SK-N-SH treated with all-trans-retinoic acid at 6 μM for 48 hours (cell line): Measurements from ENCODE around the gene SYNGR3.

Experiments used
- ATAC-seq: fragments of 200-7000 bp; cut with Tn5 transposase; 3 replicates; pipeline ENCODE4 v1.9.1; 2020; ENCODE audit warnings: mild to moderate bottlenecking, moderate library complexity
- ARNTL ChIP-seq: fragments of 450-650 bp; formaldehyde crosslinking; IDR thresholded peaks from 2 replicates; pipeline ENCODE4 v1.5.0; 2020; ENCODE audit warnings: low read depth, mild to moderate bottlenecking, moderate library complexity, borderline replicate concordance
- BACH2 ChIP-seq: fragments of 250-450 bp; sonication (Bioruptor Pico); IDR thresholded peaks from 2 replicates; pipeline ENCODE4 v1.9.0; 2021; ENCODE audit warnings: mild to moderate bottlenecking, borderline replicate concordance
- ESRRG ChIP-seq: fragments of 250-450 bp; sonication (Bioruptor Pico); IDR thresholded peaks from 2 replicates; pipeline ENCODE4 v1.6.1; 2021; ENCODE audit warnings: mild to moderate bottlenecking
- GLIS3 ChIP-seq: fragments of 250-450 bp; sonication (Bioruptor Pico); IDR thresholded peaks from 2 replicates; pipeline ENCODE4 v1.5.0; 2020; ENCODE audit warnings: mild to moderate bottlenecking, moderate library complexity
- ISL1 ChIP-seq: fragments of 250-450 bp; sonication (Bioruptor Pico); IDR thresholded peaks from 2 replicates; pipeline ENCODE4 v2.1.2; 2022; ENCODE audit warnings: mild to moderate bottlenecking, moderate library complexity
- OSR1 ChIP-seq: fragments of 250-450 bp; sonication (Bioruptor Pico); IDR thresholded peaks from 2 replicates; pipeline ENCODE4 v1.8.0; 2022; ENCODE audit warnings: moderate library complexity, mild to moderate bottlenecking, inconsistent platforms
- RARB ChIP-seq: fragments of 250-450 bp; sonication (Bioruptor Pico); IDR thresholded peaks from 2 replicates; pipeline ENCODE4 v1.8.0; 2021; ENCODE audit warnings: mild to moderate bottlenecking, moderate library complexity
- SNAI2 ChIP-seq: fragments of 250-450 bp; sonication (Bioruptor Pico); IDR thresholded peaks from 2 replicates; pipeline ENCODE4 v1.5.0; 2020; ENCODE audit warnings: mild to moderate bottlenecking, moderate library complexity
- TCF4 ChIP-seq: fragments of 250-450 bp; sonication (Bioruptor Pico); IDR thresholded peaks from 2 replicates; pipeline ENCODE4 v1.8.0; 2021; ENCODE audit warnings: mild to moderate bottlenecking, moderate library complexity, borderline replicate concordance
- ZC3H10 ChIP-seq: fragments of 250-450 bp; sonication (Bioruptor Pico); IDR thresholded peaks from 2 replicates; pipeline ENCODE4 v1.5.1; 2021; ENCODE audit warnings: mild to moderate bottlenecking, moderate library complexity
- ZFP3 ChIP-seq: fragments of 250-450 bp; sonication (Bioruptor Pico); IDR thresholded peaks from 2 replicates; pipeline ENCODE4 v1.5.0; 2020; ENCODE audit warnings: mild to moderate bottlenecking, moderate library complexity
- ZFP30 ChIP-seq: fragments of 450-650 bp; formaldehyde crosslinking; IDR thresholded peaks from 2 replicates; pipeline ENCODE4 v1.5.0; 2022; ENCODE audit warnings: mild to moderate bottlenecking, moderate library complexity
- ZNF565 ChIP-seq: fragments of 450-650 bp; formaldehyde crosslinking; conservative IDR thresholded peaks from 2 replicates; pipeline ENCODE4 v1.5.0; 2020; ENCODE audit warnings: low read depth, mild to moderate bottlenecking, moderate library complexity
- ZNF70 ChIP-seq: fragments of 450-650 bp; formaldehyde crosslinking; IDR thresholded peaks from 2 replicates; pipeline ENCODE4 v1.5.0; 2020; ENCODE audit warnings: mild to moderate bottlenecking, moderate library complexity
- ZNF8 ChIP-seq: fragments of 450-650 bp; formaldehyde crosslinking; IDR thresholded peaks from 2 replicates; pipeline ENCODE4 v1.5.0; 2020; ENCODE audit warnings: mild to moderate bottlenecking, moderate library complexity
- TF ChIP-seq, protein P1 (sequence below): fragments of 250-450 bp; sonication (Bioruptor Pico); IDR thresholded peaks from 2 replicates; pipeline ENCODE4 v1.5.0; 2020; ENCODE audit warnings: mild to moderate bottlenecking, moderate library complexity
- TF ChIP-seq, protein P2 (sequence below): fragments of 250-450 bp; sonication (Bioruptor Pico); IDR thresholded peaks from 2 replicates; pipeline ENCODE4 v1.8.0; 2021; ENCODE audit warnings: low read depth, mild to moderate bottlenecking, moderate library complexity, borderline replicate concordance
- TF ChIP-seq, protein P3 (sequence below): fragments of 250-450 bp; sonication (Bioruptor Pico); IDR thresholded peaks from 2 replicates; pipeline ENCODE4 v1.5.1; 2021; ENCODE audit warnings: mild to moderate bottlenecking, moderate library complexity
- TF ChIP-seq, protein P4 (sequence below): fragments of 250-450 bp; sonication (Bioruptor Pico); IDR thresholded peaks from 2 replicates; pipeline ENCODE4 v1.5.1; 2020; ENCODE audit warnings: low read depth, mild to moderate bottlenecking, moderate library complexity
- TF ChIP-seq, protein P5 (sequence below): fragments of 250-450 bp; sonication (Bioruptor Pico); IDR thresholded peaks from 2 replicates; pipeline ENCODE4 v1.8.0; 2020; ENCODE audit warnings: mild to moderate bottlenecking, moderate library complexity, borderline replicate concordance

The SYNGR3 gene

DNA sequence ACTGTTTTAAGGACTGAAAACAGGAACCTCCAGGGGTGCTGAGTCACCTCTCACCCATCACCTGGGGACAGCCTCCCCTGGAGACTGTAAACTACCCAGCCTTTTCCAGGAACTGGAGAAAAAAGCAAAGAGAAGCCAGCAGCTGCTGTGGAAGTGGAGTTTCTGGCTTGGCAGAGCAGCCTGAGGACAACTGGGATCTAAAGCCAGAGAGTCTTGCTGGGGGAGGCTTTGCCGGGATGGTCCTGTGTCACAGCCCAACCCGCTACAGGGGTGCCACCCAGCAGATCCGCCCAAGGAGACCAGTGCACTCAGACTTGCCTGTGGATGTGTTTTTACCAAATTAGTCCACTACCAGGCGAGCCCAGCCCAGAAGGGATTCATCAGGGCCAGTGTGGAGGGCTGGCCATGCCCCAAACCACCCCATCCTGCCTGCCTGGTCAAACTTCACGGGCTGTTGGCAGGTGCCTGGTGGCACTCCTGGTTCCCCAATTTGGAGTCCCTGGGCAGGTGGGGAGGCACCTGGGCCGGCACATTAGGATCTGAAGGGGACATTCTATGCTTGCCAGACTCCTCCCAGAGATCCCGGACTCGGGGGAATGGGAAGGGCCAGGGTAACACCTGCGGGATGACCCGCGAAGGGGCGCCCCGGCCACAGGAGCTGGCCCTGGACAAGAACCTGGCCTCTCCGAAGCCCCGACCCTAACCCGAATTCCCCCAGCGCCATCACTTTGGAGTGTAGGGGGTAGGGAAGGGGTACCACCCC is 47.5 kb upstream of the SYNGR3 start:
- no peak for TF ChIP-seq ZNF565
- no peak for TF ChIP-seq ZNF70 (CRISPR knock-in tag)
- no peak for TF ChIP-seq ESRRG
- TF ChIP-seq, protein P1, sequence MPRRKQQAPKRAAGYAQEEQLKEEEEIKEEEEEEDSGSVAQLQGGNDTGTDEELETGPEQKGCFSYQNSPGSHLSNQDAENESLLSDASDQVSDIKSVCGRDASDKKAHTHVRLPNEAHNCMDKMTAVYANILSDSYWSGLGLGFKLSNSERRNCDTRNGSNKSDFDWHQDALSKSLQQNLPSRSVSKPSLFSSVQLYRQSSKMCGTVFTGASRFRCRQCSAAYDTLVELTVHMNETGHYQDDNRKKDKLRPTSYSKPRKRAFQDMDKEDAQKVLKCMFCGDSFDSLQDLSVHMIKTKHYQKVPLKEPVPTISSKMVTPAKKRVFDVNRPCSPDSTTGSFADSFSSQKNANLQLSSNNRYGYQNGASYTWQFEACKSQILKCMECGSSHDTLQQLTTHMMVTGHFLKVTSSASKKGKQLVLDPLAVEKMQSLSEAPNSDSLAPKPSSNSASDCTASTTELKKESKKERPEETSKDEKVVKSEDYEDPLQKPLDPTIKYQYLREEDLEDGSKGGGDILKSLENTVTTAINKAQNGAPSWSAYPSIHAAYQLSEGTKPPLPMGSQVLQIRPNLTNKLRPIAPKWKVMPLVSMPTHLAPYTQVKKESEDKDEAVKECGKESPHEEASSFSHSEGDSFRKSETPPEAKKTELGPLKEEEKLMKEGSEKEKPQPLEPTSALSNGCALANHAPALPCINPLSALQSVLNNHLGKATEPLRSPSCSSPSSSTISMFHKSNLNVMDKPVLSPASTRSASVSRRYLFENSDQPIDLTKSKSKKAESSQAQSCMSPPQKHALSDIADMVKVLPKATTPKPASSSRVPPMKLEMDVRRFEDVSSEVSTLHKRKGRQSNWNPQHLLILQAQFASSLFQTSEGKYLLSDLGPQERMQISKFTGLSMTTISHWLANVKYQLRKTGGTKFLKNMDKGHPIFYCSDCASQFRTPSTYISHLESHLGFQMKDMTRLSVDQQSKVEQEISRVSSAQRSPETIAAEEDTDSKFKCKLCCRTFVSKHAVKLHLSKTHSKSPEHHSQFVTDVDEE (CRISPR knock-in tag): no peak
- TF ChIP-seq BACH2 (CRISPR knock-in tag): no peak
- no peak for TF ChIP-seq ARNTL
- no peak for TF ChIP-seq TCF4 (CRISPR knock-in tag)
- TF ChIP-seq SNAI2 (CRISPR knock-in tag): no peak
- TF ChIP-seq ZFP3: no peak
- TF ChIP-seq ZC3H10 (CRISPR knock-in tag): no peak
- TF ChIP-seq, protein P2, sequence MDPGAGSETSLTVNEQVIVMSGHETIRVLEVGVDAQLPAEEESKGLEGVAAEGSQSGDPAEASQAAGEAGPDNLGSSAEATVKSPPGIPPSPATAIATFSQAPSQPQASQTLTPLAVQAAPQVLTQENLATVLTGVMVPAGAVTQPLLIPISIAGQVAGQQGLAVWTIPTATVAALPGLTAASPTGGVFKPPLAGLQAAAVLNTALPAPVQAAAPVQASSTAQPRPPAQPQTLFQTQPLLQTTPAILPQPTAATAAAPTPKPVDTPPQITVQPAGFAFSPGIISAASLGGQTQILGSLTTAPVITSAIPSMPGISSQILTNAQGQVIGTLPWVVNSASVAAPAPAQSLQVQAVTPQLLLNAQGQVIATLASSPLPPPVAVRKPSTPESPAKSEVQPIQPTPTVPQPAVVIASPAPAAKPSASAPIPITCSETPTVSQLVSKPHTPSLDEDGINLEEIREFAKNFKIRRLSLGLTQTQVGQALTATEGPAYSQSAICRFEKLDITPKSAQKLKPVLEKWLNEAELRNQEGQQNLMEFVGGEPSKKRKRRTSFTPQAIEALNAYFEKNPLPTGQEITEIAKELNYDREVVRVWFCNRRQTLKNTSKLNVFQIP: no peak
- TF ChIP-seq, protein P3, sequence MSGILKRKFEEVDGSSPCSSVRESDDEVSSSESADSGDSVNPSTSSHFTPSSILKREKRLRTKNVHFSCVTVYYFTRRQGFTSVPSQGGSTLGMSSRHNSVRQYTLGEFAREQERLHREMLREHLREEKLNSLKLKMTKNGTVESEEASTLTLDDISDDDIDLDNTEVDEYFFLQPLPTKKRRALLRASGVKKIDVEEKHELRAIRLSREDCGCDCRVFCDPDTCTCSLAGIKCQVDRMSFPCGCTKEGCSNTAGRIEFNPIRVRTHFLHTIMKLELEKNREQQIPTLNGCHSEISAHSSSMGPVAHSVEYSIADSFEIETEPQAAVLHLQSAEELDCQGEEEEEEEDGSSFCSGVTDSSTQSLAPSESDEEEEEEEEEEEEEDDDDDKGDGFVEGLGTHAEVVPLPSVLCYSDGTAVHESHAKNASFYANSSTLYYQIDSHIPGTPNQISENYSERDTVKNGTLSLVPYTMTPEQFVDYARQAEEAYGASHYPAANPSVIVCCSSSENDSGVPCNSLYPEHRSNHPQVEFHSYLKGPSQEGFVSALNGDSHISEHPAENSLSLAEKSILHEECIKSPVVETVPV: no peak
- TF ChIP-seq, protein P4, sequence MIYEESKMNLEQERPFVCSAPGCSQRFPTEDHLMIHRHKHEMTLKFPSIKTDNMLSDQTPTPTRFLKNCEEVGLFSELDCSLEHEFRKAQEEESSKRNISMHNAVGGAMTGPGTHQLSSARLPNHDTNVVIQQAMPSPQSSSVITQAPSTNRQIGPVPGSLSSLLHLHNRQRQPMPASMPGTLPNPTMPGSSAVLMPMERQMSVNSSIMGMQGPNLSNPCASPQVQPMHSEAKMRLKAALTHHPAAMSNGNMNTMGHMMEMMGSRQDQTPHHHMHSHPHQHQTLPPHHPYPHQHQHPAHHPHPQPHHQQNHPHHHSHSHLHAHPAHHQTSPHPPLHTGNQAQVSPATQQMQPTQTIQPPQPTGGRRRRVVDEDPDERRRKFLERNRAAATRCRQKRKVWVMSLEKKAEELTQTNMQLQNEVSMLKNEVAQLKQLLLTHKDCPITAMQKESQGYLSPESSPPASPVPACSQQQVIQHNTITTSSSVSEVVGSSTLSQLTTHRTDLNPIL (CRISPR knock-in tag): no peak
- no peak for TF ChIP-seq OSR1 (CRISPR knock-in tag)
- TF ChIP-seq RARB: no peak
- TF ChIP-seq ZFP30: no peak
- TF ChIP-seq GLIS3 (CRISPR knock-in tag): no peak
- TF ChIP-seq ISL1: no peak
- ATAC-seq: peak; percentile 13

DNA sequence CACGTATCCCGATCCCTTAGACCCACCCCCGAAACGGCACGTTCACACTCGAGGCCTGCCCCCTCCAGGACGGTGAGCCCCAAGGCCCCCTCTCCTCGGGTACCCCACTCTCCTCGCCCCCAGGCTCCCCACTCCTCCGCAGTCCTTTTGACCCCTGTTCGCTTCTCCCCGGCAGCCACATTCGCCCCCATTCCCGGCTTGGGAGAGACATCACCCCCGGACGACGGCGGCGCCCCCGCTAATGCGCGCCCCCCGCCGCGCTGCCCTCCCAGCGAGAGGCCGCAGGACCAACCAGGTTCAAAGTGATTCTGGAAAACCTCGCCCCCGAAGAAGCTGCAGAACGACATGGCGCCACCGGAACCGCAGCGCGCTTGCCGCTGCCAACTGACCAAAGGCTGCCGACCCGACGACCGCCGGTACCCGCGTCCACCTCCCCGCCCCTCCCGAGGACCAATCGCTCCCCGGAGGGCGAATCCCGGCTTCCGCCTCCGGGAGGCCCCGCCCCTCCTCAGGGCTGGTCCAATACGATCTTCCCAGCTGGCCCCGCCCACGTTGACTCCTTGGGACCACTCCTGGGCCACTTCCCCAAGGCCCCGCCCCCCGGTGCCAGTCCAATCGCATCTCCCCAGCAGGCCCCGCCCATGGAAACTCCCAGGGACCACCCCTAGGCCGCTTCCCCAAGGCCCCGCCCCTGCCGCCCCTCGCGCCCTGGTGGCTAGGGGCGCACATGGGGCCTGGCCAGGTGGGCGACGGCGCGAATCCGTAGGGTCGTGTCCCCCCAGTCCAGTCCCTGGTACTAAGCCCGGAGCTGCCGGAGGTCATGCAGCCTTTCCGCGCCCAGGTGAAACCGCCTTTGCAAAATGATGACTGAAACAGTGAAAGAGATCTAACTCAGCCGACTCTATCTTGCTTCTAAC is 46.7 kb upstream of the SYNGR3 start, which contains the start of gene MSRB1:
MSRB1 (minus strand) TSS at position 390 of the 917 bp plus-strand sequence; CDS start at position 347, 43 bp downstream.
- ATAC-seq: peak; percentile 97
- TF ChIP-seq, protein P5, sequence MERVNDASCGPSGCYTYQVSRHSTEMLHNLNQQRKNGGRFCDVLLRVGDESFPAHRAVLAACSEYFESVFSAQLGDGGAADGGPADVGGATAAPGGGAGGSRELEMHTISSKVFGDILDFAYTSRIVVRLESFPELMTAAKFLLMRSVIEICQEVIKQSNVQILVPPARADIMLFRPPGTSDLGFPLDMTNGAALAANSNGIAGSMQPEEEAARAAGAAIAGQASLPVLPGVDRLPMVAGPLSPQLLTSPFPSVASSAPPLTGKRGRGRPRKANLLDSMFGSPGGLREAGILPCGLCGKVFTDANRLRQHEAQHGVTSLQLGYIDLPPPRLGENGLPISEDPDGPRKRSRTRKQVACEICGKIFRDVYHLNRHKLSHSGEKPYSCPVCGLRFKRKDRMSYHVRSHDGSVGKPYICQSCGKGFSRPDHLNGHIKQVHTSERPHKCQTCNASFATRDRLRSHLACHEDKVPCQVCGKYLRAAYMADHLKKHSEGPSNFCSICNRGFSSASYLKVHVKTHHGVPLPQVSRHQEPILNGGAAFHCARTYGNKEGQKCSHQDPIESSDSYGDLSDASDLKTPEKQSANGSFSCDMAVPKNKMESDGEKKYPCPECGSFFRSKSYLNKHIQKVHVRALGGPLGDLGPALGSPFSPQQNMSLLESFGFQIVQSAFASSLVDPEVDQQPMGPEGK: no peak
- TF ChIP-seq ZC3H10 (CRISPR knock-in tag) (no peak), ZNF565 (no peak), ZNF70 (CRISPR knock-in tag) (no peak), ZNF8 (no peak), ESRRG (no peak), OSR1 (CRISPR knock-in tag) (no peak)
- TF ChIP-seq, protein P1 (CRISPR knock-in tag): no peak
- TF ChIP-seq, protein P4 (CRISPR knock-in tag): no peak
- TF ChIP-seq, protein P2: no peak
- TF ChIP-seq, protein P3: no peak
